Kidney (tissue), 14 donors: ENCODE data around the gene MRTFB. TPM values are rescaled to one million over a fixed set of nuclear protein-coding genes. Genes with fewer than 3 reads are reported as not detected.
A peak's percentile ranks its signal among the peaks of the same experiment; 100 is the strongest.

Experiments
- DNase-seq, 5 donors: peaks; one replicate each; pipeline ENCODE4 v3.0.0-alpha.2; 2013 to 2020
- FAIRE-seq: peaks from 2 replicates; lab custom pipeline; 2012; peaks lifted over from hg19 to GRCh38; lab: Jason Lieb, UNC
- H3K27ac ChIP-seq, 2 donors: one replicate each; pipeline ENCODE4 v1.7.0; 2013; ENCODE audit warnings: low read depth in 2 of 2, low read length in 2 of 2, inconsistent platforms in 1 of 2
- H3K27me3 ChIP-seq: one replicate; pipeline ENCODE4 v1.7.1; 2013; ENCODE audit warnings: low read length, inconsistent platforms; ENCODE audit not compliant: control insufficient read depth, insufficient read depth
- H3K36me3 ChIP-seq, 3 donors: one replicate each; pipeline versions ENCODE4 v1.7.0 to v1.7.1; 2013; ENCODE audit warnings: low read length in 3 of 3, control low read depth in 1 of 3, inconsistent platforms in 1 of 3; ENCODE audit not compliant: insufficient read depth in 3 of 3, control insufficient read depth in 2 of 3
- H3K4me1 ChIP-seq, 3 donors: one replicate each; pipeline versions ENCODE4 v1.7.0 to v1.7.1; 2013; ENCODE audit warnings: low read length in 3 of 3, inconsistent platforms in 1 of 3, low read depth in 1 of 3; ENCODE audit not compliant: control insufficient read depth in 2 of 3, insufficient read depth in 2 of 3
- H3K4me3 ChIP-seq, 3 donors: one replicate each; pipeline versions ENCODE4 v1.7.0 to v1.8.1; 2013; ENCODE audit warnings: low read length in 3 of 3, control low read depth in 1 of 3, inconsistent platforms in 1 of 3
- H3K9ac ChIP-seq, 3 donors: one replicate each; pipeline versions ENCODE4 v1.7.0 to v1.7.1; 2013; ENCODE audit warnings: low read length in 3 of 3, control low read depth in 1 of 3, inconsistent platforms in 1 of 3
- H3K9me3 ChIP-seq, 3 donors: one replicate each; pipeline versions ENCODE4 v1.7.0 to v1.7.1; 2013; ENCODE audit warnings: low read length in 3 of 3, control low read depth in 1 of 3, inconsistent platforms in 1 of 3; ENCODE audit not compliant: control insufficient read depth in 2 of 3, insufficient read depth in 1 of 3
- intact Hi-C: fragments of 100-400 bp; cut with DNase I; formaldehyde crosslinking; loops from one replicate; pipeline ENCODE4 v1.11.1; 2022
- polyA plus RNA-seq: library from polyadenylated mRNA; stranded (reverse); fragments of 350-450 nt; fragmentation: Illumina TruSeq; extraction: RNeasy Lipid Tissue Mini Kit (QIAGEN cat#74804); gene quantifications from one replicate; pipeline ENCODE4 v1.2.3, GENCODE V29; 2014; ENCODE audit warnings: low read depth, low replicate concordance; ENCODE audit not compliant: insufficient read depth
- total RNA-seq: library from RNA; stranded (reverse); fragmentation: NEBNext Ultra II Directional; extraction: Animal tissue kit (Norgen Biotek cat#: 25700); gene quantifications from one replicate; pipeline ENCODE4 v1.2.1, GENCODE V29; 2021
- TF ChIP-seq, protein P1 (sequence below): IDR thresholded peaks from 3 replicates; pipeline ENCODE4 v1.5.1; 2012; ENCODE audit warnings: mild to moderate bottlenecking, moderate library complexity, borderline replicate concordance; ENCODE audit not compliant: insufficient read depth; ENCODE audit errors: extremely low read depth
- donor health status: control.
- donor health status: control.
- donor health status: control.
- donor health status: control.
- donor health status: control.
- donor health status: DM: yes; HTN: yes; CAD: no.
- donor health status: Normal renal cell carcinoma (clear cell type).

The MRTFB gene
- total and polyA plus RNA-seq, 2 donors from 2014 or later = 5.1 to 51.0 TPM

- peaks cover 0 to 17% (median 0%) of the 10 kb centered on the region in 3 donors for H3K4me1 ChIP-seq
- TF ChIP-seq, protein P1, sequence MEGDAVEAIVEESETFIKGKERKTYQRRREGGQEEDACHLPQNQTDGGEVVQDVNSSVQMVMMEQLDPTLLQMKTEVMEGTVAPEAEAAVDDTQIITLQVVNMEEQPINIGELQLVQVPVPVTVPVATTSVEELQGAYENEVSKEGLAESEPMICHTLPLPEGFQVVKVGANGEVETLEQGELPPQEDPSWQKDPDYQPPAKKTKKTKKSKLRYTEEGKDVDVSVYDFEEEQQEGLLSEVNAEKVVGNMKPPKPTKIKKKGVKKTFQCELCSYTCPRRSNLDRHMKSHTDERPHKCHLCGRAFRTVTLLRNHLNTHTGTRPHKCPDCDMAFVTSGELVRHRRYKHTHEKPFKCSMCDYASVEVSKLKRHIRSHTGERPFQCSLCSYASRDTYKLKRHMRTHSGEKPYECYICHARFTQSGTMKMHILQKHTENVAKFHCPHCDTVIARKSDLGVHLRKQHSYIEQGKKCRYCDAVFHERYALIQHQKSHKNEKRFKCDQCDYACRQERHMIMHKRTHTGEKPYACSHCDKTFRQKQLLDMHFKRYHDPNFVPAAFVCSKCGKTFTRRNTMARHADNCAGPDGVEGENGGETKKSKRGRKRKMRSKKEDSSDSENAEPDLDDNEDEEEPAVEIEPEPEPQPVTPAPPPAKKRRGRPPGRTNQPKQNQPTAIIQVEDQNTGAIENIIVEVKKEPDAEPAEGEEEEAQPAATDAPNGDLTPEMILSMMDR = no peak
- no peak overlapping the region for H3K9ac ChIP-seq
- H3K27me3 ChIP-seq = no peaks in the 10 kb centered on the region
- intact Hi-C loops = no loop called here
- H3K4me3 ChIP-seq = no peak overlapping the region
- H3K9me3 ChIP-seq = no peaks in the 10 kb centered on the region
- no peaks in the 10 kb centered on the region for H3K36me3 ChIP-seq
- DNase-seq = no peak
- no peak for FAIRE-seq
- no peak overlapping the region for H3K27ac ChIP-seq
Observed at GRCh38 chr16:14128097-14128496, 57.0 kb downstream of the MRTFB start.

DNA sequence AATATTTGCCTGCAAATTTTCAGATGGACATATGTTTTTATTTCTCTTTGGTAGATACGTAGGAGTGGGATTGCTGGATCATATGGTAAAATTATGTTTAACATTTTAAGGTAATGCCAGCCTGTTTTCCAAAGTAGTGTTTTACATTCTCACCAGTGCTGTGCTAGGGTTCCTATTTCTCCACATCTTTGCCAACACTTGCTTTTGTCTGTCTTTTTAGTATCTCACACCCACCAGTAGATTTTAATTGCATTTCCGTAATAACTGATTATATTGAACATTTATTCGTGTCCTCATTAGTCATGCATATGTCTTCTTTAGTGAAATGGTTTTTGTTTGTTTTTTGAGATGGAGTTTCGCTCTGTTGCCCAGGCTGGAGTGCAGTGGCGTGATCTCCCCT is 58.4 kb downstream of the MRTFB start:
- FAIRE-seq (no peak), DNase-seq (no peak)
- intact Hi-C loops = no loop called here
- Histone ChIP-seq H3K36me3 (no peaks in the 10 kb centered on the region), H3K27me3 (no peaks in the 10 kb centered on the region), H3K27ac (no peak overlapping the region), H3K9ac (no peak overlapping the region), H3K4me1 (peaks cover 0 to 20% (median 0%) of the 10 kb centered on the region in 3 donors), H3K9me3 (no peaks in the 10 kb centered on the region), H3K4me3 (no peak overlapping the region)
- TF ChIP-seq, protein P1 = no peak

DNA sequence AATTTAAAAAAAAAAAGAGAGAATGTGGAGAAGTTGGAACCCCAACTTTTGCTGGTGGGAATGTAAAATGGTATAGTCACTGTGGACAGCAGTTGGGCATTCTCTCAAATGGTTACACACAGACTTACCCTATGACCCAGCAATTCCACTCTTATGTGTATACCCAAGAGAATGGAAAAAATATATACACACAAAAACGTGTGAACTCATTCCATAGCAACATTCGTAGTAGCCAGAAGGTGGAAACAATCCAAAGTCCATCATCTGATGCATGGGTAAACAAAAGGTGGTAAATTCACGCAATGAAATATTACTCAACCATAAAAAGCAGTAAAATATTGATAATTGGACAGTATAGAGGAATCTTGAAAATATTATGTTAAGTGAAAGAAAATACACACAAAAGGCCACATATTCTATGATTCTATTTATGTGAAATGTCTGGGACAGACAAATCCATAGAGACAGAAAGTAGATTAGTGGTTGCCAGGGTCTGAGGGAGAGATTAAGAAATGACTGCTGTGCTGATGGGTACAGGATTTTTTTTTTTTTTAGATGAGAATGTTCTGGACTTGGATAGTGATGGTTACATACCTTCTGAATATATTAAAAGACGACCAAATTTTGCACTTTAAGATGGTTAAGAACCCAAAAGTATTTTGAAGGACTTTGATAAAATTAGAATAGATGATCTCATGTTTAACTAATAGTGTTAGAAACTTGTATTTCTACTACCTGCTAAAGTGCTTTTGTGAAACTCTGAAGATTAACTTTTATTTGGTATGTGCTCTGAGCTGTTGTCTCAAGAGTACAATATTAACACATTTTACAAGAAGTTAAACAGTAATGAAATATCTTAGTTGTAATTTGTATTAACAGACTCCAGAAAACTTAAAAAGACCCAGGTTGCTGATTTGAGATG is 60.9 kb downstream of the MRTFB start:
- Histone ChIP-seq H3K4me1 (peaks cover 0 to 10% (median 2%) of the 10 kb centered on the region in 3 donors), H3K9ac (peak overlapping the region in 1 of 3 donors; percentile 37)

More for the DNA sequence above, 60.9 kb downstream of the MRTFB start:
- Histone ChIP-seq H3K4me3 (peak overlapping the region in 2 of 3 donors; percentile 6 to 7), H3K27me3 (no peaks in the 10 kb centered on the region), H3K9me3 (no peaks in the 10 kb centered on the region), H3K27ac (peak overlapping the region in 1 of 2 donors; percentile 59), H3K36me3 (no peaks in the 10 kb centered on the region)
- TF ChIP-seq, protein P1 = no peak
- intact Hi-C loops = no loop called here
- no peak for DNase-seq
- FAIRE-seq = no peak
